Measurements from ENCODE around the gene INSM1. TPM values are rescaled to one million over a fixed set of nuclear protein-coding genes. Genes with fewer than 3 reads are reported as not detected.

Gene INSM1
- total and polyA plus RNA-seq, 2 of the 13 experiments (the other 11 are each of a cell fraction or from before 2014, with no cell fraction given), result not detected

GRCh38 chr20:20395903-20396568, 28.1 kb downstream of the INSM1 start (continued):
- no peak for TF ChIP-seq CSRNP2 (CRISPR knock-in tag; conservative IDR thresholded peaks at IDR 0.05; ENCODE audit: low read depth)
- TF ChIP-seq KAT2B (IDR thresholded peaks at IDR 0.05; ENCODE audit: borderline replicate concordance, low read depth, low read length), result no peak
- TF ChIP-seq ZNF337 (CRISPR knock-in tag; IDR thresholded peaks at IDR 0.05; ENCODE audit: borderline replicate concordance, low read depth), result no peak
- TF ChIP-seq ZMYM3 (CRISPR knock-in tag; IDR thresholded peaks at IDR 0.05), result no peak
- TF ChIP-seq FOXJ3 (CRISPR knock-in tag; IDR thresholded peaks at IDR 0.05; ENCODE audit: borderline replicate concordance), result no peak
- TF ChIP-seq MED8 (CRISPR knock-in tag; IDR thresholded peaks at IDR 0.05; ENCODE audit: insufficient replicate concordance), result no peak

- POLR2A ChIA-PET, result no interaction called here
- intact Hi-C loops (cut with micrococcal nuclease; ENCODE audit: unreplicated experiment), result no loop called here
- BruUV-seq (replicated peaks), result no TSS peak
- Histone ChIP-seq H3K36me3 (replicated peaks in 1 of 2; ENCODE audit: control insufficient read depth in 1 of 2, insufficient read depth in 2 of 2, low read length in 2 of 2) (peaks cover under 1 to 2% of the 10 kb centered on the region in 2 experiments; a peak in 1 of 5 replicates), H3K79me2 (ENCODE audit: insufficient read depth, low read length) (no peaks in the 10 kb centered on the region), H3K4me1 (ENCODE audit: insufficient read depth, low read length) (peaks cover 12% of the 10 kb centered on the region), H2AFZ (ENCODE audit: low read length) (no peak overlapping the region), H4K20me1 (ENCODE audit: insufficient read depth, low read length) (no peaks in the 10 kb centered on the region), H3K4me2 (ENCODE audit: low read depth, low read length) (no peak overlapping the region), H3K27ac (ENCODE audit: extremely low read length, insufficient read depth, low read length) (no peak overlapping the region), H3K9ac (ENCODE audit: insufficient read depth, low read depth, low read length) (no peak overlapping the region), H3K9me3 (ENCODE audit: low read length) (no peaks in the 10 kb centered on the region), H3K4me3 (replicated peaks in 1 of 3; ENCODE audit: insufficient read depth in 1 of 3, low read depth in 2 of 3, low read length in 3 of 3) (no peak overlapping the region), H3K27me3 (ENCODE audit: control insufficient read depth in 1 of 2, insufficient read depth in 2 of 2, low read length in 2 of 2) (no peaks in the 10 kb centered on the region)
- WGBS (ENCODE audit: low lambda C conversion rate), result 92% methylated on average over 3 of the region's 3 CpGs
- peak; percentile 46 for FAIRE-seq
- DNase-seq (ENCODE audit: low spot score), result no peak
- CTCF ChIA-PET (ENCODE audit: low intra/inter-chr PET ratio, low total read pairs), result no interaction called here
- in situ Hi-C loops (cut with HindIII; ENCODE audit: extremely low pct_ligation_motif_present, low pct_unique_long_range_greater_than_20kb), result no loop called here
- ATAC-seq, result no peak
- no peak for TF ChIP-seq ZNF563 (CRISPR knock-in tag; IDR thresholded peaks at IDR 0.05)
- no peak for TF ChIP-seq FLYWCH1 (CRISPR knock-in tag; IDR thresholded peaks at IDR 0.05)
- TF ChIP-seq, protein P1, sequence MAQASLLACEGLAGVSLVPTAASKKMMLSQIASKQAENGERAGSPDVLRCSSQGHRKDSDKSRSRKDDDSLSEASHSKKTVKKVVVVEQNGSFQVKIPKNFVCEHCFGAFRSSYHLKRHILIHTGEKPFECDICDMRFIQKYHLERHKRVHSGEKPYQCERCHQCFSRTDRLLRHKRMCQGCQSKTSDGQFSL (CRISPR knock-in tag; IDR thresholded peaks at IDR 0.05), result no peak
- no peak for TF ChIP-seq ARID4A (CRISPR knock-in tag; IDR thresholded peaks at IDR 0.05; ENCODE audit: borderline replicate concordance)
- no peak for TF ChIP-seq AGO1 (IDR thresholded peaks at IDR 0.05; ENCODE audit: low read depth, low read length, poor library complexity, severe bottlenecking)
- no peak for TF ChIP-seq ZNF75D (CRISPR knock-in tag; IDR thresholded peaks at IDR 0.05; ENCODE audit: borderline replicate concordance)
- TF ChIP-seq NFATC3 (CRISPR knock-in tag; IDR thresholded peaks at IDR 0.05), result no peak
- TF ChIP-seq, protein P2, sequence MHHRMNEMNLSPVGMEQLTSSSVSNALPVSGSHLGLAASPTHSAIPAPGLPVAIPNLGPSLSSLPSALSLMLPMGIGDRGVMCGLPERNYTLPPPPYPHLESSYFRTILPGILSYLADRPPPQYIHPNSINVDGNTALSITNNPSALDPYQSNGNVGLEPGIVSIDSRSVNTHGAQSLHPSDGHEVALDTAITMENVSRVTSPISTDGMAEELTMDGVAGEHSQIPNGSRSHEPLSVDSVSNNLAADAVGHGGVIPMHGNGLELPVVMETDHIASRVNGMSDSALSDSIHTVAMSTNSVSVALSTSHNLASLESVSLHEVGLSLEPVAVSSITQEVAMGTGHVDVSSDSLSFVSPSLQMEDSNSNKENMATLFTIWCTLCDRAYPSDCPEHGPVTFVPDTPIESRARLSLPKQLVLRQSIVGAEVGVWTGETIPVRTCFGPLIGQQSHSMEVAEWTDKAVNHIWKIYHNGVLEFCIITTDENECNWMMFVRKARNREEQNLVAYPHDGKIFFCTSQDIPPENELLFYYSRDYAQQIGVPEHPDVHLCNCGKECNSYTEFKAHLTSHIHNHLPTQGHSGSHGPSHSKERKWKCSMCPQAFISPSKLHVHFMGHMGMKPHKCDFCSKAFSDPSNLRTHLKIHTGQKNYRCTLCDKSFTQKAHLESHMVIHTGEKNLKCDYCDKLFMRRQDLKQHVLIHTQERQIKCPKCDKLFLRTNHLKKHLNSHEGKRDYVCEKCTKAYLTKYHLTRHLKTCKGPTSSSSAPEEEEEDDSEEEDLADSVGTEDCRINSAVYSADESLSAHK (CRISPR knock-in tag; IDR thresholded peaks at IDR 0.05; ENCODE audit: borderline replicate concordance), result no peak
Observed at GRCh38 chr20:20396794-20397193, 28.9 kb downstream of the INSM1 start.

All from HepG2 (cell line).